NCI-H2171 (cell line): ENCODE data around the gene BAZ2A.
"Not testable (repeated sequence)": the region's sequence is repeated elsewhere in the genome, so short reads cannot be mapped to it uniquely, and the experiment has no call there.

ENCODE experiments used
- DNase-seq: peaks from one replicate; lab custom pipeline; 2025; lab: John Stamatoyannopoulos, UW

The BAZ2A gene

DNA sequence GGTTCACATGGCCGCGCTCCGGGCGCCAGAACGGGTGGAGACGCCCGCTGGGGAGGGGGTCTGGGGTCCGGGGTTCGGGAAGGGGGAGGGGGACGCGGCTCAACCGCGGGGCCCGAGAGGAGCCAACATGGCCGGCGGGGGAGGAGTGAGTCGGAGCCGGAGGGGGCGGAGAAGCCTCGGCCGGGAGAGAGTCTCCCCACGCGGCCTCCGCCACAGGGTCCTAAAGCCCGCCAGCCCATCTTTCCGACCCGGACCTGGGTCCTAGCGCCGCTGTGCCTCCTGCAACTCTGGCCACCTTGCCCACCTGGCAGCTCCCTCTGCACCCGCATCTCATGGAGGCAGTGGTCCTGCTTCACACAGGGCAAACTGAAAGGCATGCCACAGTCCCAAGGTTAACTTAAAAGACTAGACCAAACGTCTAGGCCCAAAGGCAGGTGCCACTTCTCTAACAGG, at the start of gene BAZ2A:
Gene BAZ2A (minus strand): TSS at position 147 of the 453 bp plus-strand sequence. CDS start 12,796 bp downstream, outside the sequence.
- DNase-seq: peak; percentile 79

- no peak for DNase-seq
Measured at GRCh38 chr12:56678852-56679251, 48.7 kb upstream of the BAZ2A start.

GRCh38 chr12:56677680-56678079, 47.6 kb upstream of the BAZ2A start:
- no peak for DNase-seq

GRCh38 chr12:56676851-56677580, 46.9 kb upstream of the BAZ2A start:
- no peak for DNase-seq

DNA sequence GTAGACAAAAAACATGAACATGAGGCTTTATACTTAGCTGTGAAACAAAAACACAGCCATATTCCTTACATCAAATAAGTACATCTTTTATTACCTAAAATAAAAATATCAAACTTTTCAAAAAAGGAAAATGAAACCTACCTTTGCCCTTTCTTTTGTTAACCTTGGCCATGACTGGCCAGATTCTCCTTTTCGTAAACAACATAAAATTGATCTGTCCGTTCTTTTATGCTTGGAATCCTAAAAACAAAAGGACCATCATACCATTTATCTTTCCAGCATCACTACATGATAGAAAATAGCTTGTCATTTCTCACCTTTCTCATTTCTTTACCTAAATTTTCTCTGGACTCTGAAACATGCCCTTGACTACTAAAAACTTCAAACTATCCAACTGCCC, 41.5 kb upstream of the BAZ2A start:
- no peak for DNase-seq

DNA sequence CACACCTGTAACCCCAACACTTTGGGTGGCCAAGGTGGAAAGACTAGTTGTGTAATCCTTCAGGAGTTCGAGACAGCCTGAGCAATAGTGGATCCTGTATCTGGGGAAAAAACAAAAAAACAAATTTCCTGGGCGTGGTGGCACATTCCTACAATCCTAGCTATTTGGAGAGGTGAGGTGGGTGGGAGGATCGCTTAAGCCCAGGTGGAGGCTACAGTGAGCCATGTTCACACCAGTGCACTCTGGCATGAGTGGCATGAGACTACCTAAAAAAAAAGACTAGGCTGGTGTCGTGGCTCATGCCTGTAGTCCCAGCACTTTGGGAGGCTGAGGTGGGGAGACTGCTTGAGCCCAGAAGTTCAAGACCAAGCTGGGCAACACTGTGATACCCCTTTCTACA, 40.7 kb upstream of the BAZ2A start:
- DNase-seq: no peak

DNA sequence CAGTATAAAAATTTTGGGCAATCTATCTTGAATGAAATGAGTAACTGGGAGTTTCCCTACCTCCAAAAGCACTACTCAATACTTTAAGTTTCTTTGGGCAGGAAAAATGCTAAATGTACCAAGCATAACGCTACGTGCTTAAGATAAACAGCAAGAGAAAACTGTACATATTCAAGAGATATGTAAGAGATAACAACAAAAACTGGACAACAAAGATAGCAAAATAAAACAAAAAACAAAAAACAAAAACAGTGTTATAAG, 38.0 kb upstream of the BAZ2A start:
- no peak for DNase-seq

GRCh38 chr12:56661979-56662638, 32.0 kb upstream of the BAZ2A start:
- no peak for DNase-seq

- no peak for DNase-seq
Measured at GRCh38 chr12:56661560-56661959, 31.4 kb upstream of the BAZ2A start.

GRCh38 chr12:56658921-56659320, 28.8 kb upstream of the BAZ2A start:
- no peak for DNase-seq

- no peak for DNase-seq
Measured at GRCh38 chr12:56657416-56658379, 27.6 kb upstream of the BAZ2A start.

DNA sequence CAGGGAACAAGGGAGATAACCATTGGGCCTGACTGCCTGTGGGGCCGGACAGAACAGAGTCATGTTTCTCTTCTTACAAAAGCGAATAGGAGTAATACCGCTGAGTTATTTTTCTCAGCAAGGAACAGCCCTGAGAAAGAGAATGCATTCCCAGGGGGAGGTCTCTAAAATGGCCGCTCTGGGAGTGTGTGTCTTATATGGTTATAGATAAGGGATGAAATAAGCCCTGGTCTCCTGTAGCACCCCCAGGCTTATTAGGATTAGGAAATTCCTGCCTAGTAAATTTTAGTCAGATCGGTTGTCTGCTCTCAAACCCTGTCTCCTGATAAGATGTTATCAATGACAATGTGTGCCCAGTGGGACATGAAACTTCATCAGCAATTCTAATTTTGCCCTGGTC, 23.7 kb upstream of the BAZ2A start:
- DNase-seq: not testable (repeated sequence)

DNA sequence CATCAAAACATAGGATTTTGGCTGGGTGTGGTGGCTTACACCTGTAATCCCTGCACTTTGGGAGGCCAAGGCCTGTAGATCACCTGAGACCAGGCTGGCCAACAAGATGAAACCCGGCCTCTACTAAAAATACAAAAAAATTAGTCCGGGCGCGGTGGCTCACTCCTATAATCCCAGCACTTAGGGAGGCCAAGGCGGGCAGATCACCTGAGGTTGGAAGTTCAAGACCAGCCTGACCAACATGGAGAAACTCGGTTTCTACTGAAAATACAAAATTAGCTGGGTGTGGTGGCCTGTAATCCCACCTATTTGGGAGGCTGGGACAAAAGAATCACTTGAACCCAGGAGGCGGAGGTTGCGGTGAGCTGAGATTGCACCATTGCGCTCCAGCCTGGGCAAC, 17.9 kb upstream of the BAZ2A start:
- not testable (repeated sequence) for DNase-seq

DNA sequence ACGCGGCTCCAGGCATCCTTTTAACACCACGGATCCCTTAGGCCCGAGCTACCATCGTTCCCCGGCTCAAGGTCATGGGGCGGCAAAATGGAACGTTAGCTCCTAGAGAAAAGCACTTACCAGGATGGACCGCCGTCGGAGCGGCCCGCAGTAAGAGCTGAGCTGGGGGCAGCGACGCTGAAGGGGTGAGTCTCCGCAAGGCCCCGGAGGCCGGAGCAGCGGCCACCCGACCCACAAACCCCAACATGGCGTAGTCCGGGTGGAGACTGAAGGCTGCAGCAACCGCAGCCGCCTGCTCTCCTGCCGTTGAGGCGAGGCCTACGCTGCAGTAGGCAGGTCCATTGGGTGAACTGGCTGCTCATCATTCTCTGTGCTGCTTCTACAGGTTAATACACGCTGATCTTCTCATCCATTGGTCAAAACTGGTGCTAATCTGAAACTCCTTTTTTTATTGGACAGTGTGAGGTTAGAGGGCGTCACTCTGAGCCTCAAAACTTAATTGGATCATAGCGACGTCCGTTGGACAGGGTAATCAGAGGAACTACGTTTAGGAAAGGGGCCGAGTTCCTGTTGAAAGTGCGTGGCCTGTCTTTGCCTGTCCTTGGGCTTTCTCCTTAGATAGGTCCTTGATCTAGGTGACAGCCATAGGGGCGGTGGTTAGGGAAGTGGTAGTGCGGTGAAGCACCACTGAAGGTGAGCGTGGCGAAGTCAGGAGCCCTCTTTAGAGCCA, 15.8 kb upstream of the BAZ2A start, which contains the start of gene ATP5F1B:
Gene ATP5F1B (minus strand): TSS at position 268 of the 730 bp plus-strand sequence. CDS start 21 bp downstream, at position 247.
- DNase-seq: peak; percentile 97

DNA sequence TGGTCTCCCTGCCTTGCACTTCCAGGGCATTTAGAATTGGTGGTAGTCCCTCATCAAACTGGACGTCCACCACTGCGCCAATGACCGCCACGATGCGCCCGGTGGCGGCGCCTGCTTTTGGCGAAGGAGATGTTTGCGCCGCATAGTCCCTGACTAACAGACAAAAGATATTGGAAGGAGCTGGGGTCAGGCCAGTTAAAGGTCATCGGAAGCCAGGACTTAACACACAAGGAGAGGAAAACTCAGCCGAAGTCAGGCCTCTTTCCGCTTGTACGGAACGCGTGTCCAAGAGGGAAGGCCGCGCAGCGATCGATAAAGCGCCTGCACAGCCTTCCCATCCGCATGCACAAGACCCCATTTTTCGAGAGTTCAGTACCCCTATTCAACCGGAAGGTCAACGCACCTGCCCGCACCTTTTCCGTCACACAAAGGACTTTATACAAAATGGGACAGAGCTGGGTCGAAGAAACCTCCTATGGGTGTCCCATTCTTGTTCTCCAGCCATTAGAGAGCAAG, 15.1 kb upstream of the BAZ2A start:
- no peak for DNase-seq

- no peak for DNase-seq
Measured at GRCh38 chr12:56644654-56645053, 14.5 kb upstream of the BAZ2A start.

DNA sequence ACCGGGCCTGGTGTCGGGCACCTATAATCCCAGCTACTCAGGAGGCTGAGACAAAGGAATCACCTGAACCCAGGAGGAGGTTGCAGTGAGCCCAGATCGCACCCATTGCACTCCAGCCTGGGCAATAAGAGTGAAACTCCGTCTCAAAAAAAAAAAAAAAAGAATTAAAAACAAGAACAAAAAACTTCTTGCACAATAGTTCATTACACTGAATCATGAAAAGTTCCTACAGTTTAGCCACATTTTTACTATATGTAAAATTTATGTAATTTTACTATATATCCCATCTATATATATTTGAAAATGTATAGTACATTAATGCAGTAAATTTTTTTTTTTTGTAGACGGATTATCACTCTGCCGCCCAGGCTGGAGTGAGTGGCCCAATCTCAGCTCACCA, 11.1 kb upstream of the BAZ2A start:
- DNase-seq: no peak

DNA sequence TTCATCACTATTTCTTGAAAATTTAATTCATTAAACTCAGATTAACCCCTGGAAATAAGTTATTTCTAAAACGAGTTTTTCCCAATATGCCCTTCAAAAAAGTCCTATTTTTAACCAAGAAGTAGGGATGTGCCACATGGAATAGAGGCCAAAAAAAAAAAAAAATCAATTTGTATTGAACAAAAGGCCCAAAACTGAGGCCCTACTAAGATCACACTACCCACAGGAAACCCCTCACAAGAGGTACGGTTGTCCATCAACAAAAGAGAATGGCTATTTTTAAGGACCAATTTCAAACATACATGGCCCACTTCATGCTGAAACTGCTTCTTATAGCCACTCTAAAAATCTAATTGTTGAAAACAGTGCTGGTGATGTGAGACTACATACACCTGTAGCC, 7.5 kb upstream of the BAZ2A start:
- no peak for DNase-seq

DNA sequence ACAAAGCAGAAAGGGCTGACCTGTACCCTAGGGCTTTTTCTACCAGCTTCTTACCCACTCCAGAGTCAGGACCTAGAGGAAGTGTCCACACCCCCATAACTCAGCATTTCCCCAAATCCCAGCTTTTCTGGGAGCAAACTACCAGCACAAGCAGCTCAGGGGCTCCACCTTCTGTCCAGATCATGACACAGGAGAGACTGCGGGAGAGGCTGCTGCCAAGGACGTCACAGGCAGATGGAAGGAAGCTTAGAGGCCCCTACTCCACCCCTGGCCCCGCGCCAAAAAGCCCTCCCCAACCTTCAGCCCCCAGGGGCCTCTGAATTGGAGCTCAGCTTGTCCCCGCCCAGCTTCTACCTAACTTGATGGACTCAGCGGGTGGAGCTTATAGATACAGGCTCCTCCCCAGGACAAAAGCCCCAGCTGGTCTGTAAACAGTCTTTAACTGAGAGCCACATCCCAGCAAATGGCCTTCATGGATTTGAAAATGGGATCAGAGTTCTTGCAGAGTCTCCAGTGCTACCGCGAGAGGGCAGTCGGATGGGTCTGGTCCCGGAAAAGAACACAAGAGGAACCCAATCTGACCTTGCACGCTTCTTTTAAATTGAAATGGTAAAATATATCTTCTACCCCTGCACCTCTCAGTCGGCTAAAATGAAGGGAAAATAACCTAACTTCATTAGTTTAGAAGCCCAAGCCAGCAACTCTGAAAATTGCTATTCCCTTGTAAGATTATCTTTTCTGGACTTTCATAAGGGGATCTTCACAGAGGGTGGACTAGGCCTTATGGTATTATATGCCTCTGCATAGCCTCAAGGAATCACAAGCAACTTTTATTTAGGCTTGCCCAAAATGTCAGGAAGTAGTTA, 6.8 kb upstream of the BAZ2A start:
- DNase-seq: peak; percentile 99

- peak; percentile 73 for DNase-seq
Measured at GRCh38 chr12:56635806-56636674, 5.9 kb upstream of the BAZ2A start.
